Testis (tissue), 2 donors: ENCODE results near the gene RMRP.

Source experiments
- POLR2A ChIP-seq: fragments of 450-650 bp; IDR thresholded peaks from one replicate; pipeline ENCODE4 v1.6.1; 2017; ENCODE audit warnings: antibody characterized with exemption, mild to moderate bottlenecking, moderate library complexity
- TF ChIP-seq, protein P1 (sequence below), 3 experiments: fragments of 450-650 bp in 2 of 3; fragments of 200-600 bp in 1 of 3; sonication (generic) in 1 of 3; IDR thresholded peaks; one replicate each; pipeline ENCODE4 v1.5.1; 2016 to 2019; ENCODE audit warnings: antibody characterized with exemption in 3 of 3, mild to moderate bottlenecking in 2 of 3, moderate library complexity in 1 of 3

DNA sequence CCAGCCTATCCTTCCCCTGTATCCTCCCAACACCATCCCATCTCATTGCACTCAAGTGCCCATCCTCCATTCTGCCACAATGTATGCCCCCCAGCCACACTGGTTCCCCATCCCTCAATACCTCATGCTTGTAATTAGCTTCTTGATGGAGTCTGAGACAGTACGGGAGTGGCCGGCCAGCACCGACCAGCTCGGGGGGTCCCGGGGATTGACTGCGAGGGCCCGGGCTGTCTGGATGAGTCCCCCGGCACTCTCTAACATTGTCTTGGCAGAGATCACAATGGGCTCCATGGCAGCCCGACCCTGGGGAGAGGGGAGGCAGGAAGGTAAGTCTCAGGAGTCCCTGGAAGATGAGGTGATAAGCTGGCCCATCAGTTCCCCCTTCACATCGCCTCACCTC is 49.1 kb upstream of the RMRP start:
- TF ChIP-seq POLR2A, result no peak
- TF ChIP-seq, protein P1, sequence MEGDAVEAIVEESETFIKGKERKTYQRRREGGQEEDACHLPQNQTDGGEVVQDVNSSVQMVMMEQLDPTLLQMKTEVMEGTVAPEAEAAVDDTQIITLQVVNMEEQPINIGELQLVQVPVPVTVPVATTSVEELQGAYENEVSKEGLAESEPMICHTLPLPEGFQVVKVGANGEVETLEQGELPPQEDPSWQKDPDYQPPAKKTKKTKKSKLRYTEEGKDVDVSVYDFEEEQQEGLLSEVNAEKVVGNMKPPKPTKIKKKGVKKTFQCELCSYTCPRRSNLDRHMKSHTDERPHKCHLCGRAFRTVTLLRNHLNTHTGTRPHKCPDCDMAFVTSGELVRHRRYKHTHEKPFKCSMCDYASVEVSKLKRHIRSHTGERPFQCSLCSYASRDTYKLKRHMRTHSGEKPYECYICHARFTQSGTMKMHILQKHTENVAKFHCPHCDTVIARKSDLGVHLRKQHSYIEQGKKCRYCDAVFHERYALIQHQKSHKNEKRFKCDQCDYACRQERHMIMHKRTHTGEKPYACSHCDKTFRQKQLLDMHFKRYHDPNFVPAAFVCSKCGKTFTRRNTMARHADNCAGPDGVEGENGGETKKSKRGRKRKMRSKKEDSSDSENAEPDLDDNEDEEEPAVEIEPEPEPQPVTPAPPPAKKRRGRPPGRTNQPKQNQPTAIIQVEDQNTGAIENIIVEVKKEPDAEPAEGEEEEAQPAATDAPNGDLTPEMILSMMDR (IDR thresholded peaks at IDR 0.05), result no peak
